HG02642 (cell line): Measurements from ENCODE around the gene ITIH3.

Source experiments
- ATAC-seq: cut with Tn5 transposase; IDR thresholded peaks from one replicate; pipeline ENCODE4 v1.9.1; 2021; ENCODE audit warnings: mild to moderate bottlenecking; ENCODE audit not compliant: unreplicated experiment, poor library complexity

ITIH3 gene

DNA sequence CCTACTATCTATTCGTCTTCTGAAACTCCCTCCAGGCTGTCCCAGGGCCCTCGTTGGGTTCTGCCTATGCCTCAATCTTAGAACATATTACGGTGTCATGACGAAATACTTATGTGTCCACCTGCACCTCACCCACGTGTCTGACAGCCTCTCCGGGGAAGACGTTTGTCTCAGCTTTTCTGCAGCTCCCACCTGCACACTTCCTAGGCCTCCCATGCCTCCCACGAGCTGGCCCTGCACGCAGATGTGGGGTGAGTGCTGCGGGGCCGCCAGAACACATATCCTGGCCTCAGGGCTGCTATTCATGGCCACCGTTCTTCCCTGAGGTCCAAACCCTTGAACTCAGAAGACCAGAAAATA, 47.4 kb downstream of the ITIH3 start:
- ATAC-seq: no peak

DNA sequence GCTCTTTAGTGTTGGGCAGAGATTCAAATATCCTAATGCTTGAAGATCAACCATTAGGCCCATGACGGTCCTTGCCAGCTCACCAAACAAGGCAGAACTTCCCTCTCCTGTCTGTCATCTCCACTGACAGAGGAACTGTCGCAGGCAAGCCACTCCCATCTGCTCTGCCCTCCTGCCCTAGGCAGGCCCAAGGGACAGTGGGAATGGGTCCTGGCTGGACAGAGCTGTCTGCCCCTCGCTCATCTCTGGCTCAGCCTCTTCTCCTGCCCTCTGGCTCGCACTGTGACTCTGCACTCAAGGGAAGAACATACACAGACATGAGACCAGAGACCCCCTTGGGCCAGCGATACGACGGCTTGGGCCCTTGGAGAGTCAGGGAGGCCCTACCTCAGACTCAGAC, 47.8 kb downstream of the ITIH3 start:
- ATAC-seq: no peak

DNA sequence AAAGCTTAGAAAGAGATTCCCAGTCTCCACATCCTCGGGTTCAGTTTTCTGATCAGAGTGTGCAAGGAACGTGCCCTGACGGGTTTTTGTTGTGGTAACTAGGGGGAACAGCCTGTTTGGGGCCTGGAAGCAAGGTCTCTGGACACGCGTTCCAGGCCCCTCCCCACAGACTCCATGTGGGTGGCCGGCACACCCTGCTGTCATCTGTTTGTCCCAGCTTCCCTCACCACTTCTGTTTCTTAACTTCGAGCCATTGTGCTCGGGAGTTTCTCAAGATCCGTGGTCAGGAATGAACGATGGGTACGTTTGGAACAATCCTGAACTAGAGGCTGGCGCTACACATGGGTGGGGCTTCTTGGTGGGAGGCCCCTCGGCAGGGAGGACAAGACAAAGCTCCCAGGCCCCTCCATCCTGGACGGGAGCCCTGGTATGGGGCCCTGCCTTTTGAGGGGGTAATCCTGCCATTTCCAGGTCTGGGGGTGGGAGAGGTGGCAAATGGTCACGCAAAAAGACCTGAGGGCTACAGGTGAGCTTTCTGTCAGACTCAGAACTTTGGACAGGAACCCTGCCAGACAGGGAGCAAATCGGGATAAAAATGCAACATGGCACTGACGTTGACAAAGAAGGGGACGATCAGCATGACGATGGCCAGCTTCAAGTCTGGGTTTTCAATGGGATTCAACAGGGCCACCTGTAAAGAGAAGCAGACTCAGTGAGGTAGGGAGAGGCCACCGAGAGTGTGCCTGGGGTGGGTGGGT, 48.7 kb downstream of the ITIH3 start:
- no peak for ATAC-seq

DNA sequence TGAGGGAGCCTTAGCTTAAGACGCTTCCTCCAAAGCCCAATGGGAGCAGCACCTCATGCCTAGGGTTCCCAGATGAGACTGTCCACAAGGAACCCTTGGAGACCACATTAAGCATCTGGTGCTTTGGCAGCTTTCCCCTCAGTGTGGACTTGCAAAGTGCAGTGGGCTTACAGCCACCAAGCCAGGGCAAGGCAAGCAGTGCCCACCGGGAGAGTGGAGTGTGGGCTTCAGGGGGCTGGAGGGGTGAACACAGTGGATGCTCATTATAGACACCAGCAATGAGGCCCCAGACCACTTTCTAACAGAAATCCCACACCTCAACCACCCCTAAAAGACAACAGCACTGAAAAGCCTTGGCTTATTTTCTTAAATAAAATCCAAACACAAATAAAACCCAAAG, 49.3 kb downstream of the ITIH3 start:
- ATAC-seq: no peak

DNA sequence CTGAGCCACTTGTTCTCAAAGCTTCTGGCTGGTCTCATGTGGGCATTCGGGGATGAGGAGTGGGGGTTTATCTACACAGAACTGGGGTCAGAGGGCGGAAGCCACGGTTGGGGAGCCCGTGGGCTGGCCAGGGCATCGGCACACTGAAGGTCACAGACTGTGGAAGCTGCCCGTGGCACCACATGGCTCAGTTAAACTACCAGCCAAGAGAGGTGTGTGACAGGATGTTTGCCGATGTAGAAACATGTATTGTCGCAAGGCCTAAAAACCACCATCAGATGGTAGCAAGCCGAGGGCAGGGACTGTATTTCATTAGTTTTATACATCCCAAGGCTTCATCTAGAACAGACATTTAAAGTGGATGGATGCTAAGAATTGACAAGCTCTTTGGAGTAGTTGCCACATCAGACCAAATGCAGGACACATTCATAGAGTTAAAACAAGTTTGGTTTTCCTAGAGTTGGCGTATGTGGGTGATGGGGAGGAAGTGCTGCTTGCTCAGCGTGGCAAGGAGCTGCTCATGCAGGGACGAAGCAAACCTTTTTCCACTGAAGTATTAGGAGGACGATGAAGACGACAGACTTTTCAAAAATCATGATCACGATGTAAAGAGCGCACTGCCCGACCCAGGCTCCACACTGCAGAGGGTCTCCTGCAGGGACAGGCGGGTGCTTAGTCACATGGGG, 49.8 kb downstream of the ITIH3 start:
- ATAC-seq: no peak

DNA sequence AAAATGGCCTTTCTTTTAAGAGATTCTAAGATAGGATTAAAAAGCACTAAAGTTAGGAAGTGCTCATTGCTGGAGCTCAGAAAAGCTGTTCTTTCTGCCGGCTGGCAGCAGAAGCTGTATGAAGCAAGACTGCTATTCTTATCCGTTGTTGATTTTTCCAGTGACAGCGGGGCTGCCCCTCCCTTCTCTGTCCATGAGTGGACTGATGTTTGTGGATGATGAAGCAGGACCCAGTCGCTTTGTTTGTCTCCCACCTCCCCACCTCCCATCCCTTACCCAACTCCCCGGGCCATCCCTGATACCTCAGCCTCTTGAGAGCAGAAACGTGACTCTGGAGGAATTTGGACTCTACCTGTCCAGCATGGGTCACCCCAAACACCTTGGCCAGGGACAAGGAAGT, 50.6 kb downstream of the ITIH3 start:
- no peak for ATAC-seq

DNA sequence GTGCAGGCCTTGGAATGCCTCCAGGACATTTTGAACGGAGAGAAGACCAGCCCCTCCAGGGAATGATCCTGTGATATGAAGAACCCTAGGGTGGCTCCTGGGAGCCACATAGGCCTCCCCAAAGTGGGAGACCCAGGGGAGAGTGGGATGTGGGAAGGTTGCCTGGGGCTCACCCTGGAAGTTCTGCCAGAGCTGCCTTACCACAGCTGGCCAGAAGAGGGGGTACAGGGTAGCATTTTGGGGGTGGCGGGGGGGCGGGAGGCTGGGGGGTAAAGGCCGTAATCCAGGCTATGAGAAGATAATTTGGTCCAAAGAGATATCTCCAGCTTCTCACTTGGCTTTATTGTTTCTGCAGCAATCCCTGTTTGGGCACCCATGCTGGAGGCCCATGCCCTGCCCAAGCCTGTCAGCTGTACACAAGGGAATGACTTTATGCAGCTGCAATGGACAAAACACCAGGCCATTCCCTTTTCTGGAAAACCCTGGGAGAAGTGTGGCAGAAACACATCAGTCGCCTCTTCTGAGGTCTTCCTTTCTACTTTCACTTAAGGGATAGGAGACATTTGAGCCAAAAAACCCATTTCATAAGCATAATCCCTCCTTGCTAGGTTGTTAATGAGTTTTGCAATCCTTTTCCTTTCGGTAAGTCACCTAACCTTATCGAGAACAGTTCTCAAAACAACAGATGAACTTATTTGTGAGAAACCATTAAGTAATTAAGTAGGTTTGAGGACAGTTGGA, 51.3 kb downstream of the ITIH3 start:
- ATAC-seq: no peak

DNA sequence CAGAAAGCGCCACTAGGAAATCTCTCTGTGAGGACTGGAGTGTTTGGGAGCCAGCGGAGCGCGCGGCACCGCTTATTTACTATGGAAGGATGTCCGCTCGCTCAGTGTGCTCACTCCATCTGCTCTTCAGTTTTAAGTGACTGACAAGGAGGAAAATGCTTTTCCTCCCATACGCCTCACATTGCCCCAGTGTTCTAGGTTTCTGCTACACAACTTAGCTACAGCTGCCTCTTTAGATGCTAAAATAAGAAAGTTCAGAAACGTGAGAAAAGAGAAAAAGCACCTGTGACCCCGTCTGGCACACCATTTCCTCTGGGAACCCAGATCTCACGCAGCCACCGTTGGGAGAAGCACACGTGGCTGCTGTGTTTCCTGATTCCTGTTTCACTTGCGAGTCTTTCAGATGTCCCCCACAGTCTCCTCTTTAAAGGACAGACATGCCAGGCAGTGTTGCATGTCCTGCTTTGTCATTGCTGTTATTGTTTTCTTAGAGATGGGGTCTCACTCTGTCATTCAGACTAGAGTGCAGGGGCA, 51.9 kb downstream of the ITIH3 start:
- ATAC-seq: no peak

DNA sequence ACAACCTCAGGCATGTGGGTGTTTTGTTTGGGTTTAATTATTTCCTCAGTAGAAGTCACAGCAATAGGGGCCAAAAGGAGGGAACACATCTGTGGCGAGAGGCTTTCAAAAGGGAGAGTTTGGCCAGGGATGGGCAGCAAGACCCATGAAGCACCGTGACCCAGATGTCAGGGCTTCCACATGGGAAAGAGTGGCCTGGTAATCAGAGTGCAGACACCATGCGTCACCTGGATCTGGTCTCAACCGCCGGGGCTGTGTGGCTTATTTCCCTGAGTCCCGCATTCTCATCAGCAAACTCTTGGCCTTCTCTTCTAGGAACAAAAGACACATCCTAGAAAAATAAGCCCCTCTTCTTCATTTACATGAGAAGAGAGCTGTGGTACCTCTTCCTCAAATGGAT, 52.6 kb downstream of the ITIH3 start:
- no peak for ATAC-seq

DNA sequence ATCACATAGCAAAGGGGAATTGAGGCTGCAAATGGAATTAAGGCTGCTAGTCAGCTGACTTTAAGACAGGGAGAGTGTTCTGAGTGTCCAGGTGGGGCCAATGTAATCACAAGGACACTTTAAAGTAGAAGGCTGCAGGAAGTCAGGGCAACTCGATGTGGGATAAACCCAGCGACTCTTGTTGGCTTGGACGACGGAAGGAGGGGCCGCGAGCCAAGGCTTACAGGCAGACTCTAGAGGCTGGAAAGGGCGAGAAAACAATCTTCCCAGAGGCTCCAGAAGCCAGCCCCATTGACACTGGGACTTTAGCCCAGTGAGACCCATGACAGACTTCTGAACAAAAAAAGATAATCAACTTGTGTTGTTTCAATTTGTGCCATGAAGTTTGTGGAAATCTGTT, 53.1 kb downstream of the ITIH3 start:
- ATAC-seq: no peak

DNA sequence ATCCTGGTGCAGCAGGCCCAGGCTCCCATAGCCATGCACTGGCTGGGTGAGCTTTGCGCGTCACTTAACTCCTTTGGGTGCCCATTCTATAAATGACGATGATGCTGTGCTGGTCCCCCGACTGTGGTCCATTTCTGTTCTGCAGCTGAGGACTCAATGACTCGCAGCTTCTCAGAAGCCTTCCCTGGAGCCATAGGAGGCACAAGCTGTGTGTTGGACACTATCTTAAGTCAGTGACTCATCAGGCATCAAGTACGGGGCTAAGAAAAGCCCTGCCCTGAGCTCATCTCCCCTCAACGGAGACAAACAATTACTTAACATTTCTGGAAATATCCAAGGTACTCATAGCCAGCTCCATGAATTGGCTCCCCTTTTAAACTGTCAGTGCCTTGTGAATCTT, 54.0 kb downstream of the ITIH3 start:
- ATAC-seq: no peak

DNA sequence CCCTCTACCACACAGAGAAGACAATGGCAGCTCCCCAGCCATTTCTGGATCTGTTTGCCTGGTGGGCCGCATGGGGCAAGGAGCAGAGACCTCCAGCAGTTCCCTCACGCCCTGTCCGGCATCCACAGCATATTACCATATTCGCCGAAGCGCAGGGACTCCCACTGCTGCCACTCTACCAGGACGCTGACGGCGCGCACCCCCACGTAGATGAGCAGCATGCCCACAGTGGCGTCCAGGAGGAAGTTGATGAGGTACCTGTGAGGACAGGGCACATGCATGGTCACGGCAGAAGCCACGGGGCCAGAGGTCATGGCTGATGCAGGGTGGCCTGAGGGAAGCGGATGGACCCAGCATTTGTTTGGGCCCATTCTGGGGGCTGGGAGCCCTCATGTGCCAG, 55.1 kb downstream of the ITIH3 start:
- ATAC-seq: no peak

DNA sequence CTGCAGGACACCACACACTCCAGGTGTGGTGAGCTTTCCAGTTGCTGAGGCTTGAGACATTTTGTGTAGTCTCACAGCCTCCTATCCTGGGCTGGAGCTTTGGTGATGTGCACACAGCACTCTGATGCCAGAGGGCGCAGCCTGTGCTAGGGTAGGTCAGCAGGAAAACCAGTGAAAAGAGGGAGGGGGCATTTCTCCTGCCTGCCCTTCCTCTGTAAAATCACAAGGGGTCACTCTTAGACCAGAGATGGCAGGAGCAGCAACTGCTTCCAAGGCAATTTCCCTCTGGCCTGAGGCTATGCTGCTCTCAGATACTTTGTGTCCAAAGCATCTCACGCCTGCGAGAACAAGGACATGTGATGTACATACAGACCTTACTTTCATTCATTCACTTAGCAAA, 56.8 kb downstream of the ITIH3 start:
- no peak for ATAC-seq

DNA sequence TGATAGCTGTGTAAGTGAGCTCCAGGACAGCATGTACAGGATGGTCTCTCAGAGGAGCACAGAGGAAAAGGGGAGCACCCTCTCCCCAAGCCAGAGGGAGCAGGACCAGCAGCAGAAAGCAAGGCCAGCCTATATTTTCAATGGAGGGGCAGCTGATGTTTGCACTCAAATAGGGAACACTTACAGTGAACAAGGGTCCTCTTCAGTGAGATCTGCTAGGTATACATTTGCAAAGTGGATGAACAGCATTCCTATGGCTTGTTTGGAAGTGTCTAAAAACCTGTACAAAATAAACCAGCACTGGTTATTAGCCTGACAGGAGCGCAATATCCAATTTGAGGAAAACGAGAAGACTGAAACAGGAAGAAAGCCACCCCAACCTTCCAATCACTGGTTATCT, 57.8 kb downstream of the ITIH3 start:
- no peak for ATAC-seq

DNA sequence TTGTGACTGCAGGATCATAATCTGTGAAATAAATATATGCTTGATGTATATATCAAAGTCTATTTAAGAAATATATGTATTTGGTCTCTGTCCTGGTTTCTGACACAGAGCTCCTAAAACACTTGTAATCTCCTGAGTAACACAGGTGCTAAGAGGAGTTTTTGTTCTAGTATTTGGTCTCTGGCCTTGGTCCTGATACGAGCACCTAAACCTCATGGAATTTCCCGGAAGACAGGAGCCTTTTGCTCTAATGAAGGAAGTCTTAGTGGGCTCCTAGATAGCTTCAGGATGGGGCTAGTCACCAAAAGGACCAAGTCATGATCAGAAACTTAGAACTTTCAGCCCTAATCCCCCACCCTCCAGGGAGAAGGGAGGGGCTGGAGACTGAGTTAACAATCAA, 59.4 kb downstream of the ITIH3 start:
- ATAC-seq: no peak

DNA sequence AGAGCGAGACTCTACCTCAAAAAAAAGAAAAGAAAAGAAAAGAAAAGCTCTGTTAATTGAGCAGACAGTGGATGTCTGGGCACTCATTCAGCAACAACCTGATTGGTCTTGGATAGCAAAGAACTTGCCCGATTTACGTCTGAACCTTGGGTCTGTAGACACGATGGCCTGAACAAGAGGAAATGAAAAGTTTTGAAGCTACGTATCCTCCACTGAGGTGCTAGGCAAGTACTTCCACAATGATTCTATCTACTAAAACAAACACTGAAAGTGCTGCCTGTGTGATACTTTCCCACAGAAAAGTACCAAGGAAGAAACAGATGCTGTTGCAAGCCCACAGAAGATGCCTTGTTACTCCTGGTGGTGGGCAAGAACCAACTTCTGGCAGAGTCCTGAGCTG, 62.1 kb downstream of the ITIH3 start:
- no peak for ATAC-seq

DNA sequence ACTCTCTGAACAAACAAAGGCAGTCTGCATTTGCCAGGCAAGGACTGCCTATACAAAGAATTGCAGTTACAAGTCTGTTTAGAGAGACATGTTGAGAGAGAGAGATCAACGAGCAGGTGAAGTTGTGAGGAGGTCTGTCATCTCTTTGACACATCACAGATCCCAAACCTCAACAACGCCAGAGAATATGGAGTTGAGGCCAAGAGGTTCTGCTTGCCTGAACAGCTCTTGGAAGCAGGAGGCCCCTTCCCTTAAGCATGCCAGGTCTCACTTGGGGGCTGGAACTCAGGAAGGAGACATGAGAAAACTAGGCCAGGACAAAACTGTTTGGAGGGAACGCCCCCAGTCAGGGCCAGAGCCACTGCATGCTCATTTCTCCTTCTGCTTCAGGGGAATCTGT, 62.5 kb downstream of the ITIH3 start:
- ATAC-seq: no peak

DNA sequence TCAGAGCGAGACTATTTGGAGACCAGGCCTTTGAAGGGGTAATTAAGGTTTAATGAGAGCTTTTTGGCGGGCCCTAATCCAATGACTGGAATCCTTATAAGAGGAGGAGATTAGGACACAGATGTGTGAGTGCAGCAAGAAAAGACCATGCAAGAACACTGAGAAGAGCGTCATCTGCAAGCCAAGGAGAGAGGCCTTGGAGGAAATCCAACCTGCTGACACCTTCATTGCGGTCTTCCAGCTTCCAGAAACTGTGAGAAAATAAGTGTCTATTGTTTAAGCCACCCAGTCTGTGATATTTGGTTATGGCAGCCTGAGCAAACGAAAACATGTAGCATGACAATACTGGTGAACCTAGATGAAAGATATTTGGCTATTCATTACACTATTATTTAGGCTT, 63.3 kb downstream of the ITIH3 start:
- ATAC-seq: no peak
